ENCODE results near the gene CAMK2B.

GRCh38 chr7:44286182-44286617 lies 39.2 kb downstream of the CAMK2B start:
- TF ChIP-seq CTCF (IDR thresholded peaks at IDR 0.05; ENCODE audit: borderline replicate concordance, extremely low read depth, low read length, poor library complexity, severe bottlenecking) (no peak), EZH2 (IDR thresholded peaks at IDR 0.05; ENCODE audit: borderline replicate concordance, low read depth, low read length, severe bottlenecking) (no peak)
